Suprapubic skin (tissue), 4 donors: ENCODE data around the gene AQP5. TPM values are rescaled to one million over a fixed set of nuclear protein-coding genes. Genes with fewer than 3 reads are reported as not detected.

Experiments used
- DNase-seq, 2 donors: peaks; one replicate each; pipeline ENCODE4 v3.0.0-alpha.2; 2019; ENCODE audit warnings: low spot score in 2 of 2
- H3K27ac ChIP-seq: fragments of 200-600 bp; sonication (generic); one replicate; pipeline ENCODE4 v1.5.1; 2019
- H3K27me3 ChIP-seq: fragments of 200-600 bp; sonication (generic); one replicate; pipeline ENCODE4 v1.5.1; 2019
- H3K36me3 ChIP-seq: fragments of 200-600 bp; sonication (generic); one replicate; pipeline ENCODE4 v1.5.1; 2019
- H3K4me1 ChIP-seq: fragments of 200-600 bp; sonication (generic); one replicate; pipeline ENCODE4 v1.5.1; 2019
- H3K4me3 ChIP-seq: fragments of 200-600 bp; sonication (generic); one replicate; pipeline ENCODE4 v1.5.1; 2019; ENCODE audit warnings: mild to moderate bottlenecking
- H3K9me3 ChIP-seq: fragments of 200-600 bp; sonication (generic); one replicate; pipeline ENCODE4 v1.5.1; 2019
- CTCF ChIP-seq, 2 donors: fragments of 200-600 bp in 1 of 2; fragments of 450-650 bp in 1 of 2; sonication (generic) in 1 of 2; IDR thresholded peaks; one replicate each; pipeline ENCODE4 v1.5.1; 2016 to 2019; ENCODE audit warnings: antibody characterized with exemption in 2 of 2, mild to moderate bottlenecking in 1 of 2, moderate library complexity in 1 of 2
- EP300 ChIP-seq: sonication (generic); formaldehyde crosslinking; IDR thresholded peaks from one replicate; pipeline ENCODE4 v1.6.1; 2017; ENCODE audit warnings: antibody characterized with exemption
- POLR2A ChIP-seq, 2 donors: fragments of 450-650 bp; IDR thresholded peaks; one replicate each; pipeline ENCODE4 v1.6.1; 2017; ENCODE audit warnings: antibody characterized with exemption in 2 of 2, mild to moderate bottlenecking in 2 of 2, moderate library complexity in 2 of 2
- POLR2AphosphoS5 ChIP-seq, 3 donors: sonication (generic); formaldehyde crosslinking; IDR thresholded peaks; one replicate each; pipeline ENCODE4 v1.6.1; 2017; ENCODE audit warnings: antibody characterized with exemption in 3 of 3
- WGBS: methylation state at CpG from one replicate; pipeline ENCODE4 v1.1.5; 2018; 5-methylcytosine and 5-hydroxymethylcytosine counted together
- total RNA-seq, 4 donors: library from RNA; depleted of rRNA; stranded (reverse); fragments of >200 nt; gene quantifications; one replicate each; pipeline ENCODE4 v1.1.0, GENCODE V29; 2016

AQP5 gene
- total RNA-seq, 4 donors from 2014 or later = 128 to 258 (median 196) TPM

GRCh38 chr12:49944718-49945117 lies 17.0 kb upstream of the AQP5 start:
- Histone ChIP-seq H3K4me3 (no peak overlapping the region), H3K27ac (peak overlapping the region; percentile 57), H3K36me3 (no peaks in the 10 kb centered on the region), H3K4me1 (peaks cover 10% of the 10 kb centered on the region), H3K27me3 (no peaks in the 10 kb centered on the region), H3K9me3 (no peaks in the 10 kb centered on the region)
- TF ChIP-seq POLR2A (IDR thresholded peaks at IDR 0.05) (no peak), EP300 (no peak), CTCF (IDR thresholded peaks at IDR 0.05) (no peak), POLR2AphosphoS5 (IDR thresholded peaks at IDR 0.05) (no peak)
- 97% methylated on average over 3 of the region's 3 CpGs for WGBS
- DNase-seq = no peak

GRCh38 chr12:49945394-49946080 lies 16.1 kb upstream of the AQP5 start:
- Histone ChIP-seq H3K27me3 (no peaks in the 10 kb centered on the region), H3K4me3 (peak overlapping the region; percentile 19), H3K9me3 (no peaks in the 10 kb centered on the region), H3K27ac (peak overlapping the region; percentile 57), H3K36me3 (no peaks in the 10 kb centered on the region), H3K4me1 (peaks cover 10% of the 10 kb centered on the region)
- WGBS = 20% methylated on average over 28 of the region's 28 CpGs
- TF ChIP-seq EP300 = no peak
- TF ChIP-seq POLR2AphosphoS5 (IDR thresholded peaks at IDR 0.05) = no peak
- TF ChIP-seq POLR2A (IDR thresholded peaks at IDR 0.05) = no peak
- peak; percentile 53 to 91 for TF ChIP-seq CTCF (IDR thresholded peaks at IDR 0.05)
- peak; percentile 85 to 91 for DNase-seq

DNA sequence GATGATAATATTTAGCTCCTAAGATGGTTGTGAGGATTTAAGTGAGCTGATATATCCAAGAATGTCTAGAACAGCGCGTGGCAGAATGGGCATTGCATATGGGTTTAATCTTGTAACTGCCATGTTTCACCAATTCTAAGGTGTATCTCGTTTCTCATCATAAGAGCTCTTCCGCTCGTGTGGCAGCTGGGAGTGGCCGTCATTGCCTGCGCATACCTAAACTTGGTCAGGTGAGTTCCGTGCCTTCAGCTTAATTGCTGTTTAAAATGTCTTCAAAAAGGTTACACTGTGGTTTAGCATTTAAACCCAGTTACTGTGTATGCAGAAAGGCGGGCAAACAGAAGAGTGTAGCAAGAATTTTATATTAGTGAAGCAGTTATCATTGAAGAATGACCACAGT lies 15.6 kb upstream of the AQP5 start:
- 82% methylated on average over 9 of the region's 9 CpGs for WGBS
- no peaks in the 10 kb centered on the region for H3K27me3 ChIP-seq
- H3K36me3 ChIP-seq = no peaks in the 10 kb centered on the region
- H3K4me3 ChIP-seq = no peak overlapping the region
- TF ChIP-seq POLR2AphosphoS5 (IDR thresholded peaks at IDR 0.05) (no peak), POLR2A (IDR thresholded peaks at IDR 0.05) (no peak), EP300 (no peak), CTCF (IDR thresholded peaks at IDR 0.05) (no peak)
- H3K9me3 ChIP-seq = no peaks in the 10 kb centered on the region
- DNase-seq = no peak
- H3K27ac ChIP-seq = peak overlapping the region; percentile 57
- peaks cover 10% of the 10 kb centered on the region for H3K4me1 ChIP-seq

- H3K4me3 ChIP-seq = no peak overlapping the region
- no peaks in the 10 kb centered on the region for H3K27me3 ChIP-seq
- no peak for DNase-seq
- 73% methylated on average over 3 of the region's 3 CpGs for WGBS
- peaks cover 10% of the 10 kb centered on the region for H3K4me1 ChIP-seq
- H3K9me3 ChIP-seq = no peaks in the 10 kb centered on the region
- H3K36me3 ChIP-seq = no peaks in the 10 kb centered on the region
- no peak overlapping the region for H3K27ac ChIP-seq
- TF ChIP-seq EP300 (no peak), POLR2A (IDR thresholded peaks at IDR 0.05) (no peak), CTCF (IDR thresholded peaks at IDR 0.05) (no peak), POLR2AphosphoS5 (IDR thresholded peaks at IDR 0.05) (no peak)
Measured at GRCh38 chr12:49946497-49946896, 15.2 kb upstream of the AQP5 start.

DNA sequence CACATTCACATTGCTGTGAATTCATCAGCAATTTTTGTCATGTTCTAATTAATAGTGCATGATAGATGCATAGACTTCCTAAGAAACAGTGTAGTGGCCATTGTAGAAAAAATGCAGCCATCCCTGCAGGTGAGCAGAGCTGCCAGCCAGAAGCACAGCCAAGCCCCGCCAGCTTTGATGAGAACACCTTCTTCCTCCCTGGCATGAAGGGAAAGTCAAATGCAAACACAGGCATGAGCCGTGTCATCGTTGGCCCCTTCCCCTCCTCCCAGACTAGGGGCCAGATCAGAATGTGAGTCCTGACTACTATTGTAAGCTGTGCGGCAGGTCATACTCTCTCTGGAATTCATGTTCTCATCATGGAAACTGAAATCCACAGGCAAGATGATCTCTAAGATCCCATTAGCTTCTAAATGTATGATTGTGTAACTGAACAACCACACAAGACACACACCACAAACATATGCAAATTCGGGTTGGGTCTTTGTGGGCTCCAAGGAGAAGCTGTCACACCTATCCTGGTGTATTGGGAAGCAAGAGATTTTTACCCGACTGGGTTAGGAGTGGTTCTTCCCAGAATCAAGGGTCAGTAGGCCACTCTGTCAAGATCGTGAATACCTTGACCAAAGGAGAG lies 14.0 kb upstream of the AQP5 start:
- H3K4me1 ChIP-seq = peaks cover 10% of the 10 kb centered on the region
- no peak overlapping the region for H3K4me3 ChIP-seq
- no peaks in the 10 kb centered on the region for H3K27me3 ChIP-seq
- TF ChIP-seq POLR2AphosphoS5 (IDR thresholded peaks at IDR 0.05) (no peak), EP300 (no peak), CTCF (IDR thresholded peaks at IDR 0.05) (no peak), POLR2A (IDR thresholded peaks at IDR 0.05) (no peak)
- H3K36me3 ChIP-seq = no peaks in the 10 kb centered on the region
- WGBS = 69% methylated on average over 7 of the region's 7 CpGs
- H3K27ac ChIP-seq = no peak overlapping the region
- no peaks in the 10 kb centered on the region for H3K9me3 ChIP-seq
- no peak for DNase-seq
